Measurements from ENCODE around the gene MBLAC1.

Gene MBLAC1

DNA sequence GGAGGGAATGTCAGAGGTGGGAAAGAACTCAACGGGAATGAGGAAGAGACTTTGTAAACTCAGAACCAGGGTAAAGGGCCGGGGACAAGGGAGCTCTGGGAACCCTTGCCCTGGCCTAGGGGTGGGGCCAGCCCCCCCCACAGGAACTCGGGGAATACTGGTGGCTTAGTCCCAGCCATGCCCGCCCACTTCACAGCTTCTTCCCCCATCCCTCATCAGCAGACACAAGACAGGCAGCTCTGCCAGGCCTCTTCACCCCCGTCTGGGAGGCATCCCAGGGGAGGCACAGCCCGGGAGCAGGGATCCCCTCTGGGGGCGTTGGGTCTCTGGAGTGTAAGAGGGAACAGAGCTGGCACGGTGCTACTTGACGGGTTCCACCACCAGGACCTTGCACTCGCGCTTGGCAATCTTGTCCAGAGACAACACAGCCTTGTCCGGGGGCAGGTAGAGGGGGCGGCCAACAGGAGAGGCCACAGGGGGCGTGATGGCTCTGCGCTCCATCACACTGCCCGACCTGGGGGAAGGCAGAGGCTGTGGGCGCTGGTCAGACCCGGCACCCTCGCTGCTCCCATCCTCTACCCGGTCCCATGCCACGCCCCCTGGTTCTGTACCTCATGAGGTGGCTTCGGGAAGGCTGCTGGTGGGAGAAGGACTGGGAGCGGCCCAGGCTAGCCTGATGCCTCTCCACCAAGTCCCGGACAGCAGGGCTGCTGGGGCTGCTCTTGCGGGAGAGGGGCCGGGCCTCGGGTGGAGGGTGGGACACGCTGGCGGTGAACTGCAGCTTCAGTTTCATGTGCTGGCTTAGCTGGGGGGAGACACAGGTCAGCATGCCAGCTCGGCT is 28.1 kb downstream of the MBLAC1 start:
- no peak for DNase-seq

DNA sequence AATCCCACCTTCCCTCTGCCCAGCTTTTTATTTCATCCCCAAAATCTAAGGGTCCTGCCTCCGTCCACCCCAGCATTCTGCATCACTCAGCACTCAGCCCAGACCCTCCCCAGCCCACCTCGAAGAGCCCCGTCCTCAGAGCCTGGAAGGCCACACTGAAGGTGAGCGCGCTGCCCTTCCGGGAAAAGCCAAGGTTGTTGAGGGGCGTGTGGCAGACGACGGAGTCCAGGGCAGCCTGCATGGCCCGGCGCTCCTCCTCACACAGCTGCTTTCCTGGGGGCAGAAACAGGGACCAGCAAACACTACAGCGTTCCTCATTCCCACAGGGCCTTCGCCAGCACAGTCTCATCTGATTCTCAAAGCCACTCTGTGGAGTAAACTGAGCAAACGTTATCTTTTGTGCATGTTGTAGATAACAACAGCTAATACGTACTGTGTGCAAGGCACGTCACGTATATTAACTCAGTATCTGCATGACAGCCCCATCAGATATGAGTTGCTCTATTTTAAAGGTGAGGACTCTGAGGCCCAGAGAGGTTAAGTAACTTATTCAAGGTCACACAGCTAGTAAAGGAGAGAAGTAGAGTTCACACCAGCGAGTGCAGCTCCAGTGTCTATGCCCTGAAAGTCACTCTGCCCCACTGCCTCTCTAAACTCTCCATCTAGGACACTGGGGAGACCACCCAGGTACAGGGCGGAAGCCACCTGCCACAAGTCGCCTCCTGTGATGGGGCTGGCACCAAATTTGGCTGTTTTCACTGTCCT is 29.0 kb downstream of the MBLAC1 start:
- no peak for DNase-seq

DNA sequence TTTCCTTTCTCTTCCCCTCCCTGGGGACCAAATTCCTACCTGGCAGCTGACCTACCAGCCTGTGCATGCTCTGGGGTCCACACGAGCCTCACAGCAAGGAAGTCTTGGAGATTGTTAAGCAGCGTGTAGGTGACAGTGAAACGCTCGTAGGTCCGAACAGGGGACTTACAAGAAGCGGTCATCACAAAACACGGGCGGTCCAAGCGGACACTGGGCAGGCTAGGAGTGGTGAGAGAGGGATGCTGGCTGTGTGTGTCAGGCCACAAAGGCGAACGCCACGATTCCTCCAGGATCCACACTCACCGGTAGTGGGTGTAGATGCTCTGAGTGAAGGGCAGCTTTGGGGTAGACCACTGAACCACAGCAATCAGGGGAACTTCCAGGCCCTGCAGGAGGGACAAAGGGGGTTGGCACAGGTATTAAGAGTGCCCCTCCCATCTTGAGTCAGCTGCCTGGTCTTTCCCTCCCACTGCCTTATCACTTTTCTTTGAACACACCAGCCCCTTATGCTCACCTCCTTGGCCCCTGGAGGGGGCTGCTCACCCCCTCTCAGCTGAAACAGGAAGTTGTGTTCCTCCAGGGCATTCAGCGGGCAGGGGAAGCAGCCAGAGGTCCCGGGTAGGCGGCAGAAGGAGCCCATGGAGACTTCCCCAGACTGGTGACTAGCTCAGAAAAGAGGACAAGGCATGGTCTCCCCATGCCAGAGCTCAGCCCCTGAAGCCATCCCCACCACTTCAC is 29.7 kb downstream of the MBLAC1 start:
- DNase-seq: no peak

DNA sequence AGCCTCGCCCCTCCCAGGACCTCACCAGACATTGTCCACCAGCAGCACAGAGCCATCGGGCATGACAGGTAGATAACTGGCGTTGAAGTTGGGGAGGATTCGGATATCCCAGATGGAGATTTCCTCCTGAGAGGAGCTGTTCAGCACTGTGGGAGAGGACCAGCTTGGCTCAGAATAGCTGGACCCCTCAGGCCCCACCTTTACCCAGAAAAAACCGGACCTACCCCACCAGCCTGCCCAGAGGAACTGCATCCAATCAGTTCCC is 30.2 kb downstream of the MBLAC1 start:
- DNase-seq: no peak

DNA sequence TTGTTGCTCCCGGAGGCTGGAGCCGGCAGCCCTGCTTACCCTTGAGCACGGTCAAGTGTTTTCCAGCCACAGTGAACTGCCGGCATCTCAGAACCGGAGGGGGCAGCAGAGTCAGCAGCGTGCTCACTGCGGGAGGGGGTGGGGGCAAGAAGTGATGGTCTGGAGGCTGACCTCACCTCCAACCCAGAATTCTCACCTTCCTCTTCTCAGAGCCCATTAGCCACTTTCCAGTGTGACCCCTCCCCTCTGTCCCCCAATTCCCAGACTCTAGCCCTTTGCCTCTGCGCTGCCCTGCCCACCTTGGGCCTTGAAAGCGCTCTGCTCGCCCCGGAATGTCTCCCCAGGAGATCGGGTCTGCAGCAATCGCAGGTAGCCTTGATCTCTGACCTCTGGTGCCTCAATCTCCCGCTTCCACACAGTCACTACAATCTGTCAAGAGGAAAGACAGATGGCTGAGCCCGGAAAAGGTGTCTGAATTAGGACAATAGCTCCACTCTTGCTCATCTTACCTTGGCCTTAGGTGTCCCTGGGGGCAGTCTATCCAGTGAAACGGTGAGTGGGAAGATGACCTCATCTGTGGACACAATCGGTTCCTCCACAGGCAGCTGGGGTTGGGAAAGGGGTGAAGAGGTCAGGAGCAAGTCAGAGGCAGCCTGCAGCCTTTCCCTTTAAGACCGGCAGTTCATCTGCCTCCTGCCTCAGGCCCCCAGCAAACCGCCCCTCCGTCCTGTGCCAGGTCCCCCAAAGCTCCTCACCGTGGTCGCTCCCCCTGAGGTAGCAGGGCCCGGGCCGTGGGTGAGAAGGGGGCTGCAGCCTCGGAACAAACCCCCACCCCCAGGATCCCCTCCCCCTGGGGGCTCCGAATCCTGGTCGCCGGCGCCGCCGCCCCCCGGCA is 30.8 kb downstream of the MBLAC1 start:
- DNase-seq: peak; percentile 28

DNA sequence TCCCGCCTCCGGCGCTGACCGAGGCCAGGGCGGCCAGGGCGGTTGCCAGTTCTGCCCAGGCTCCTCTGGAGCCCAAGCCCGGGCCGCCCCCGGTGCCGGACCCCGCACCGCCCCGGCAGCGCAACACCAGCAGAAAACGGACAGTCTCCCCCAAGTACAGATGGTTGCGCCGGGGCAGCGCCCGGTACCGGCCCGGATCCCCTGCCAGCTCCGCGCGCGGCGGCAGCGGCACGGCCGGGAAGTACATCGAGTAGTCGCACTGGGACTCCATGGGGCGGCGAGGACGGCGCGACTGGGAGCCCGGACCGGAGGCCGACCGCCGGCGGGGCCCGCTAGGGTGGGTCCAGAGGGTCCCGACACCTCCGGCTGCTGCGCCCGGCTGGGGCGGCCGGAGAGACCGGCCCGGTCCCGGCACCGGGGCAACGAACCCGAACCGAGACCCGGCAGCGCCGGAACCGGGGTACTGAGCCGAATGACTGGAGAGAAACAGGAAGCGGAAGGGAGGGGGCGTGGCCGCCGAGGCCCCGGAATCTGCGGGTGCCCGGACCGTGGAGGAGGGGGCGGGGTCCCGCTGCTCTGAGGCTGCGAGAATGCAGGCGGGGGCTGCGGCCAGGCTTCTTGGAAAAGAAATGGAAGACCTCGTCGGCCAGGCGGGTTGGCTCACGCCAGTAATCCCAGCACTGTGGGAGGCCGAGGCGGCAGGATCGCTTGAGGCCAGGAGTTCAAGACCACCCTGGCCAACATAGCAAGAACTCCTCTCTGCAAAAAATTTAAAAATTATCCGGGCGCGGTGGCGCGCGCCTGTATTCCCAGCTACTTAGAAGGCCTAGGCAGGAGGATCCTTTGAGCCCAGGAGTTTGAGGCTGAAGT is 31.7 kb downstream of the MBLAC1 start, which contains the start of gene TRAPPC14:
TSS of gene TRAPPC14 (minus strand) at position 495 of the 870 bp plus-strand sequence. CDS start at position 271, 224 bp downstream.
- DNase-seq: peak; percentile 77

DNA sequence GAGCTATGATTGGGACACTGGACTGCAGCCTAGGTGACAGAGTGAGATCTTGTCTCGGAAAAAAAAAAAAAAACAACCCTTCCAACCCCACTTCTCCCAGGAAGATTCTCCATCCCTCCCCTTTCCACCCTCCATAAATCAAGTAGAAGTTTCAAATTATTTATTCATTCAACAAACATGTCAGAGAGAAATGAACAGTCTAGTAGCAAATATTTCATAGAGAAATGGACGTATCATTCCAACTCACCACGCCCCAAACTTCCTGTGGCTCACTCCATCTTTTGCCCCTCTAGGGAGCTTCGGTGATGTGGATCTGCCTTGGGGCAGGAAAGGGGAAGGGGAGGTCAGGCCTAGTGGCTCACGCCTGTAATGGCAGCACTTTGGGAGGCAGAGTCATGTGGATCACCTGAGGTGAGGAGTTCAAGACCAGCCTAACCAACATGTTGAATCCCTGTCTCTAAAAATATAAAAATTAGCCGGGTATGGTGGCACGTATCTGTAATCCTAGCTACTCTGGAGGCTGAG is 32.4 kb downstream of the MBLAC1 start:
- no peak for DNase-seq

DNA sequence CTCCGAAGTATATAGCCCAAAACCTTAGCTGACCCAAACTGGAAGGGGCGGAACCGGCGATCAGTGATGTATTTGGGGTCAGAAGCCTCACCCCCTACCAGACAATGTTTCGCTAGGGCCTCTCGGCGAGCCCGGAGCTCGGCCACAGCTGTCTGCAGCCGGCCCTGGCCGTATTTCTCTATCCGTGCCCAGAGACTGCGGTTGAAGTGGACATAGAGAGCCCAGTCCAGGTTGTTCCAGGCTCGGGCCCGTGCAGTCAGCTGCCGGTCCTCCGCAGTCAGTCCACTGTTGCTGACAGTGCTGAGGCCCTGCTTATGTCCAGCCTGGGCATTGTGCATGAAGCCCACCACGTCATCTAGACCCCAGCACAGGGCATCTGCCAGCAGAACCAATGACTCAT is 33.3 kb downstream of the MBLAC1 start:
- no peak for DNase-seq

DNA sequence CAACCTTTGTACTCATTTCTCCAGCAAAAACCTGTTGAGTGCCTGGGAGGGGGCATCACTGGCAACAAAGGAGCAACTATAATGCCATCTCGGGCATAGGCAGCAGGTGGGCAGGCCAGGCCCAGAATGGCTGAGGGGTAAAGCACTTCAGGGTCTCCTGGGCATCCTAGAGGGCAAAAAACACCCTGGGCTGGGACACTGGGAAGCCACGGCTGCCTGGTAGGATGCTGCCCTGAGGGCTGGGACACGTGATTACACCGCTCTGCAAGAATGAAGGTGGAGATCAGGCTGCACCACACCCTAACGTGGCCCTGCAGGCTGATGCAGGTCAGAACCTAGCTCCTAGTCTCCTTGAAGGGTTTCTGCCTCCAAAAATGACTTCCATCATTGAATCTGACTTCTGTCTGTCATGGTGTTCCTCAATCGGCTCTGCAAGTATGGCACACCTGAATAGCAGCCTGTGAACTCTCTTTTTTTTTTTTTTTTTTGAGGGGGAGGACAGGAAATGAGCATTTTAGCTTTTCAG is 36.3 kb downstream of the MBLAC1 start:
- DNase-seq: no peak

DNA sequence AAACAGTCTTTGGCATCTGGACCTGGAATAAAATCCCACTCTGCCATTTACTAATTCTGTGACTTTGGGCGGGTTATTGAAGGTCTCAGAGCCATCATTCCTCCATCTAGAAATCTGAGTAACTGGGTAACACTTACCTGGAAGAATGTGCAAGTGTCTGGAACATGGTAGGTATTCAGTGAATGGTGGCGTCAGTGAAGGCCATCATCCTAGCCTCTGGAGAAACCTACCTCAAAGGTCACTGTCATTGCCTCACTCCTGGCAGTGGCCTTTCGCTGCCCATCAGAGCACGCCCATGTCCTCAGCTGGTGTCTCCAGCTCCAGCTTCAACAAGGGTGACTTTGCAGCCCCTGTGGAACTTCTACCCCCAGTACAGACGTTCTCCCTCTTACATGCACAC is 37.1 kb downstream of the MBLAC1 start:
- no peak for DNase-seq

DNA sequence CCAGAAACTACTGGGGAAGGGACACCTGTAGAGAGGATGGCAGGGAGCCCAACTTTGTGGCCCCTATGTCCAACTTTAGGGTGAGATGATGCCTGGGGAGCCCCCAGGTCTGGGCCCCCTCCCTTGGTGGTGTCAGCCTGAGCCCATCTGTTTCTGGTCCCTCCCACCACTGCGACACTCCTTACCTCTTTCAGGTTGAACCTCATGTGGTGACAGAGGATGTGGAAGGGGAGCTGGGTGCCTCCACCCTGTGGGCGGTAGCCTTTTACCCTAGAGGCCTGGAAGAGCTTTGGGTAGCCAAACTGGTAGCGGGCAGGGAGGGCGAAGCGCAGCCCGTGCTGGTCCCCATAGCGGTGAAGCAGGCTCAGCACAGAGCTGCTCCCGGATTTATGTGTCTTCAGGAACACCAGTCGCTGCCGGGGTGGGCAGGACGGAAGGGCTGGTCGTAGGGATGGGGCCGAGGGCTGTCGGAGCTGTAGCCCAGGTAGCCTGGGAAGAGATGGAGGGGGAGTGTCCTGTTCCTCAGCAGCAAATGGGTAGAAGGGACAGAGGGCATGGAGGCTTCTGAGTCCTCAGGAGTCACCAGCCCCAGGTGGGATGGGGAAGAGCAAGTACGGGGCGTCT is 39.7 kb downstream of the MBLAC1 start:
- no peak for DNase-seq

DNA sequence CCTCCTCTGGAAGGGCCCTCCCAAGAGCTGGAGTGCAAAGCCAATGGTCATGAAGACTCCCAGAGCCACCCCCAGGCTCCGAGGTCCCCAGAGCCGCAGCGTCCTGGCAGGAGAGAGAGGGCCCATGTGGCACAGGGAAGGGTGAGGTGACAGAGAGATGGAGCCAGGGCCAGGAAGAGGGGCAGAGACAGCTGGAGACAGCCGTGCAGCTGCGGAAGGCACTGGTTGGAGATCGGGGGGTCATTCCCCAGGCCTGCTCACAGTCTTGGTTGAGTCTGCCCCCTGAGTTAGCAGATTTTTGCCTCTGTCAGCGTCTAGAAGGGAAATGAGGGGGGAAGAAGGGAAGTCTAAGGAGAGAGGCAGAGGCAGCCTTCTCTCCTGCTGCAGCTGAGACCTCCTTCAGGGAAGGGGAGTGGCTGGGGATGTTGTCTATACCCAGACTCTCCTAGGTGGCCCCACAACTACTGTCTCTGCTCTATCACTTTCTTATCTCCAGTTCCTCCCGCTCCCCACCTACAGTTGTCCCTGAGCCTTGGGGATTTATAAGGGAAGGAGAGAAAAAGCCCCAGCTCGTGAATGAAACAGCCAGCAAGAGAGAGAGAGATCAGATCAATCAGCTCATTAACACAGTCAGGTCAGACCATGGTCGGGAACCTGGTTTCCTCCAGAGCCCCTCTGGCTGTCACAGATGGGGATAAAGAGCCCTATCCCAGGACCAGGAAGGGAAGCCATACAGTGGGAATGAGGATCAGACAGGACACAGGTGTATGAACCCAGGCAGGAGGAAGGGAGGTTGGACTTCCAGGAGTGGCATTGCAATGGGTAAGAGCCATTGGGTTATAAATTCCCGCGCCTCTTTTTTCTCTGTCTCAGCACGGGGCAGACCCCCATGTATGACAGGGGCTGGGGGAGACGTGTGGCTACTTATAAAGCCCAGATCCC is 40.5 kb downstream of the MBLAC1 start:
- no peak for DNase-seq

DNA sequence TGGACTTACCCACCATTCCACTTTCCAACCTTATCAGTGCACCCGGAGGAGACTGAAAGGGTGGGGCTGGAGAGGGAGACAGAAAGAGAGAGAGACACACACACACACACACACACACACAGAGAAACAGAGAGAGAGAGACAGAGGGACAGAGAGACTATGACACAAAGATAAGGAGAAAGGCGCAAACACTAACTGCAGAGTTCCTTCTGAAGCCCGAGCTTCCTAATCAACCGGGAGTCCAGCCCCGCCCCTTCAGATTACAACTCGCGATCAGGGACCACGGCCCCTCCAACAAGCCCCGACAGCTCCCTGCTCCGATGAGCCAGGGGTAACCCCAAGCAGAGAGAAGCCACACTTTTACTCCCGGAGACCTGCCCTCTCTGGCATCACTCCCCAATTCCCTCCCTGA is 41.2 kb downstream of the MBLAC1 start:
- no peak for DNase-seq

DNA sequence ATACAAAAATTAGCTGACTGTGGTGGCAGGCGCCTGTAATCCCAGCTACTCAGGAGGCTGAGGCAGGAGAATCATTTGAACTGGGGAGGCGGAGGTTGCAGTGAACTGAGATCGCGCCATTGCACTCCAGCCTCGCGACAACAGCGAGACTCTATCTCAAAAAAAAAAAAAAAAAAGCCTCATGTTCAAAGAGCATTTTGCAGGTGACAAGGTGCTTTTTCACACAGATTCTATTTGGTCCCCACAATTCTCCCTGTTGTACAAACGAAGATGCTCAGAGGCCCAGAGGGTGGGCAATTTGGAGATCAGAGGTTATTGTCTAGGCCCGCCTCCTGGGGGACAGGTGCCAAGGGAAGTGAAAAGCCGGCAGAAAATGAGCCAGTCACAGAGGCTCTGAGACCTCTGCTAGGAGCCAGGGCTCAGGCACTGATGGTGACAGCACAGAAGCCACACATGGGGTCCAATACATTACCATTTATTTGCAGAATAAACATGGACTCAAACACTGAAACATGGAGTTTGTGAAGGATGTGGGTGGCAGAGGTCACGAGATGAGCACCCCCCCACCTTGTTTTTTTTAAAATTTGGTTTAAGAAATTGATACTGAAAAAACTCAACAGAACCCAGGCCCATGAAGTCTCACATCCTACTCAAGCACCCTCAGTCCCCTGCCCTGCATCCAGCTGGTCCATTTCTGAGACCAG is 42.5 kb downstream of the MBLAC1 start:
- DNase-seq: no peak

DNA sequence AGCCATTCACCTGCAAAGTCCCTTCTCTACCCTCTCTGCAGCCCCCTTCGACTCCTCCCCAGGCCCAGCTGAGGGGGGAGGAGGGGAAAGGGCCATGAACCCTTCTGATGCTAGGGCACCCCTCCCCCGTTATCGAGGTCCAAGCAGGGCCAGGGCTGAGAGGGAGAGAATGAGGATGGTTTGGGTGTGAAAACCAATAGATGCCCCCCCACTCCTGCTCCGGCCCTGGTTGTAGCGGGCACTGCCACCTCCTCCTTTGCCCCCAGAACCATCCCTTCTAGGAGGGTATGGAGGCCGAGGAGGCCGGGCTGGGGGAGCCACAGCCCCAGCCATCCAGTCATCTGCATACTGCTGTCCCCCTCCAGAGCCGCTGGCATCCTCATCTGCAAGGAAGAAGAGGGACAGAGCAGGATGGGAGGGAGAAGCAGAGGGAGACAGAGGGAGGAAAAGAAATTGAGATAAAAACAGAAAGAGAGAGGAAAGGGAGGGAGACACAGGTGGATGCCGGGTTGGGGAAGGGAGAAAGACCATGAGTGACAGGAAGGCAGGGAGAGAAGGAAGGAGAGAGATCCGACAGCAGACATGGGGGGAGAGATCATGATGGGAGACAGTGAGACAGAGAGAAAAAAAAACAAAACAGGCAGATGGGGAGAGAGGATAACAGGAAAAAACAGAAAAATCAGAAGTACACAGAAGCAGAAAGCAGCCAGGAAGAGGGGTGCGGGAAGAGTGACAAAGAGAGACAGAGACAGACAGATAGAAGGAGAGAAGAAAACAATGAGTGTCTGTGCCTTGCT is 43.5 kb downstream of the MBLAC1 start:
- no peak for DNase-seq

DNA sequence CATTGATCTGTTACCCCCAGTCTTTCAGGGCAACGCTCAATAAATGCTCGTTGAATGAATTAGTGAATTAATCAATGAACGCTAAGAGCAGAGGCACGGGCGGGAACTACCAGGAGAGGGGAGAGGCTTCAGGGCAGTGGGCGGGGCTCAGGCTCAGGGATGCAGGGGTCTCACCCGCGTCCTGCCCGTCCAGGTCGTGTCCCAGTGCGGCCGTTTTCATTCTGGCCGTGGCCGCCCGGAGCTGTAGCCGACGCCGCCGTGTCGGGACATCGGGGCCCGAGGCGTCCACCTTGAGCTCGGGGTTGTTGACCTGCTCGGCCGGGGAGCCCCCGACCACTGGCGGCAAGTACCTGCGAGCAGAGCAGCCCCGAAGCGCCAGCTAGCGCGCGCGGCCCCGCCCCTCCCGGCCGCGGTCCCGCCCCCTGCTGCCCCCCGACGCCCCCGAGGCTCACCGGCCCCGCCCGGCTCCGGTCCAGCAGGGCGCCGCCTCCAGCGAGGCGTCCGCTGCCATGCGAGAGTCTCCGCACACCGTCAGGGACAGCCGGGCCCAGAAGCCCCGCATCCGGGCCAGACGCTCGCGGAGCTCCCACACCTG is 44.4 kb downstream of the MBLAC1 start:
- DNase-seq: no peak

DNA sequence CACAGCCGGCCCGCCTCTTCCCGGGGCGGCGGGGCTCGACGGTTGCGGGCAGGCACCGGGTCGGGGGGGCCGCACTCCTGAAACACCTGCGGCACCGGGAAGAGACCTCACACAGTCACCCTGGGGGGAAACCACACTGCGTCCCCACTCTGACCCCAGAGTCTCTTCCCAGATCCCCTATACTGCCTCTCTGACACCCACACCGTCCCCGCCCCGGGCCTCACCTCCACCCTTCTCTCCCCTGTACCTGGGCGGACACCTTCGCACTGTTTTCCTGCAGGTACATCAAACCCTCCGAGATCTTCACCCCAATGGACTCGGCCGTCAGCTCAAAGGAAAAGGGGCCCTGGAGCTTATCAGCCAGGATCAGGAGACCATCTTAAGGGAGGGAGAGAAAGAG is 45.1 kb downstream of the MBLAC1 start:
- no peak for DNase-seq
